IMR-90 (cell line): ENCODE data around the gene SALL4. TPM values are rescaled to one million over a fixed set of nuclear protein-coding genes. Genes with fewer than 3 reads are reported as not detected.

Experiments used
- ATAC-seq: fragments of 200-7000 bp; cut with Tn5 transposase; 2 replicates; pipeline ENCODE4 v1.9.1; 2020; ENCODE audit warnings: low read depth, mild to moderate bottlenecking, moderate library complexity
- BruUV-seq: library from RNA; stranded (reverse); fragments of 400-500 nt; replicated peaks from 2 replicates; lab custom pipeline; 2021; lab: Mats Ljungman, UMichigan
- CTCF ChIA-PET: fragments of 300-600 bp; formaldehyde crosslinking; extraction: SDS; loops from one replicate; lab custom pipeline; 2021; ENCODE audit warnings: antibody characterized with exemption; lab: Yijun Ruan, JAX
- POLR2A ChIA-PET: fragments of 300-600 bp; sonication (Branson Sonifier 250); formaldehyde crosslinking; loops from one replicate; lab custom pipeline; 2022; ENCODE audit warnings: antibody characterized with exemption; ENCODE audit not compliant: unreplicated experiment; lab: Charles Lee
- DNase-seq: peaks from one replicate; pipeline ENCODE4 v3.0.0; 2013
- H2AFZ ChIP-seq: replicated peaks from 2 replicates; pipeline ENCODE3; 2013; ENCODE audit warnings: low read length, mild to moderate bottlenecking; ENCODE audit not compliant: poor library complexity
- H2AK5ac ChIP-seq: 2 replicates; pipeline ENCODE4 v1.6.1; 2013; ENCODE audit warnings: low read depth, low read length, inconsistent platforms
- H2AK9ac ChIP-seq: replicated peaks from 2 replicates; pipeline ENCODE3; 2013; ENCODE audit warnings: mild to moderate bottlenecking, low read depth, low read length, moderate library complexity; ENCODE audit not compliant: poor library complexity
- H2BK120ac ChIP-seq: 2 replicates; pipeline ENCODE4 v1.6.1; 2013; ENCODE audit warnings: low read depth, low read length, inconsistent platforms
- H2BK15ac ChIP-seq: 3 replicates; pipeline ENCODE4 v1.6.1; 2013; ENCODE audit warnings: low read depth, low read length, inconsistent platforms
- H2BK20ac ChIP-seq: 2 replicates; pipeline ENCODE4 v1.6.1; 2013; ENCODE audit warnings: low read depth, mild to moderate bottlenecking, inconsistent platforms, low read length, moderate library complexity
- H2BK5ac ChIP-seq: 2 replicates; pipeline ENCODE4 v1.6.1; 2013; ENCODE audit warnings: mild to moderate bottlenecking, low read depth, low read length, inconsistent platforms; ENCODE audit not compliant: poor library complexity, severe bottlenecking
- H3K14ac ChIP-seq: replicated peaks from 2 replicates; pipeline ENCODE4 v1.6.1; 2013; ENCODE audit warnings: low read depth, low read length, inconsistent platforms
- H3K18ac ChIP-seq: 2 replicates; pipeline ENCODE4 v1.6.1; 2013; ENCODE audit warnings: low read depth, low read length, control low read depth
- H3K23ac ChIP-seq: 2 replicates; pipeline ENCODE4 v1.6.1; 2013; ENCODE audit warnings: low read depth, low read length, inconsistent platforms
- H3K27ac ChIP-seq: 2 replicates; pipeline ENCODE4 v1.5.1; 2013; ENCODE audit warnings: mild to moderate bottlenecking, control low read depth, low read length; ENCODE audit not compliant: insufficient read depth
- H3K27me3 ChIP-seq: 2 replicates; pipeline ENCODE4 v1.6.1; 2013; ENCODE audit warnings: low read length; ENCODE audit not compliant: control insufficient read depth, insufficient read depth
- H3K36me3 ChIP-seq: 2 replicates; pipeline ENCODE4 v1.6.1; 2013; ENCODE audit warnings: low read length, mixed read lengths; ENCODE audit not compliant: control insufficient read depth, insufficient read depth
- H3K4ac ChIP-seq: 2 replicates; pipeline ENCODE4 v1.6.1; 2013; ENCODE audit warnings: low read depth, low read length, inconsistent platforms
- H3K4me1 ChIP-seq: 2 replicates; pipeline ENCODE4 v1.6.1; 2013; ENCODE audit warnings: low read length, mixed read lengths; ENCODE audit not compliant: control insufficient read depth, insufficient read depth
- H3K4me2 ChIP-seq: 2 replicates; pipeline ENCODE4 v1.6.1; 2013; ENCODE audit warnings: low read depth, mild to moderate bottlenecking, control low read depth, low read length, moderate library complexity
- H3K4me3 ChIP-seq: 2 replicates; pipeline ENCODE4 v1.5.1; 2013; ENCODE audit warnings: low read depth, mild to moderate bottlenecking, control low read depth, low read length, moderate library complexity; ENCODE audit not compliant: insufficient read depth
- H3K56ac ChIP-seq: 2 replicates; pipeline ENCODE4 v1.6.1; 2013; ENCODE audit warnings: low read length, inconsistent platforms; ENCODE audit not compliant: insufficient read depth; ENCODE audit errors: extremely low read depth
- H3K79me1 ChIP-seq, 2 experiments: 2 replicates each; pipeline ENCODE4 v1.6.1; 2013; ENCODE audit warnings: low read length in 2 of 2, inconsistent platforms in 1 of 2, low read depth in 1 of 2
- H3K9ac ChIP-seq: 2 replicates; pipeline ENCODE4 v1.6.1; 2013; ENCODE audit warnings: low read depth, low read length, control low read depth
- H3K9me1 ChIP-seq: 2 replicates; pipeline ENCODE4 v1.6.1; 2013; ENCODE audit warnings: low read length, inconsistent platforms; ENCODE audit not compliant: insufficient read depth
- H3K9me3 ChIP-seq: 2 replicates; pipeline ENCODE4 v1.6.1; 2013; ENCODE audit warnings: low read length; ENCODE audit not compliant: control insufficient read depth, insufficient read depth
- H4K20me1 ChIP-seq: 2 replicates; pipeline ENCODE4 v1.6.1; 2013; ENCODE audit warnings: low read length, inconsistent platforms; ENCODE audit not compliant: insufficient read depth
- H4K5ac ChIP-seq: 2 replicates; pipeline ENCODE4 v1.6.1; 2013; ENCODE audit warnings: mild to moderate bottlenecking, low read depth, low read length, control low read depth
- H4K8ac ChIP-seq, 2 experiments: 2 replicates each; pipeline ENCODE4 v1.6.1; 2013; ENCODE audit warnings: low read depth in 2 of 2, low read length in 2 of 2, control low read depth in 1 of 2, inconsistent platforms in 1 of 2
- H4K91ac ChIP-seq: 2 replicates; pipeline ENCODE4 v1.6.1; 2013; ENCODE audit warnings: low read depth, low read length, inconsistent platforms; ENCODE audit not compliant: insufficient read depth
- BHLHE40 ChIP-seq: fragments of 150-350 bp; IDR thresholded peaks from 2 replicates; pipeline ENCODE4 v1.6.1; 2016; ENCODE audit warnings: mild to moderate bottlenecking, low read depth, low read length
- CEBPB ChIP-seq: IDR thresholded peaks from 2 replicates; pipeline ENCODE4 v1.6.1; 2012; ENCODE audit warnings: low read depth, low read length, improper control_type of control experiment
- CHD1 ChIP-seq: IDR thresholded peaks from 2 replicates; pipeline ENCODE4 v1.6.1; 2012; ENCODE audit warnings: low read depth, low read length, improper control_type of control experiment
- CTCF ChIP-seq: conservative IDR thresholded peaks from 2 replicates; pipeline ENCODE4 v1.5.1; 2012; ENCODE audit warnings: mild to moderate bottlenecking, low read depth, low read length, improper control_type of control experiment
- ELK1 ChIP-seq: fragments of 150-350 bp; IDR thresholded peaks from 2 replicates; pipeline ENCODE4 v1.6.1; 2016; ENCODE audit warnings: low read depth, mild to moderate bottlenecking, low read length, moderate library complexity, borderline replicate concordance
- FOS ChIP-seq: fragments of 150-350 bp; IDR thresholded peaks from 2 replicates; pipeline ENCODE4 v1.6.1; 2016; ENCODE audit warnings: low read depth, low read length
- MAFK ChIP-seq: IDR thresholded peaks from 2 replicates; pipeline ENCODE4 v1.6.1; 2012; ENCODE audit warnings: low read depth, low read length, improper control_type of control experiment
- MAZ ChIP-seq: IDR thresholded peaks from 2 replicates; pipeline ENCODE4 v1.6.1; 2012; ENCODE audit warnings: low read depth, mild to moderate bottlenecking, low read length, improper control_type of control experiment, moderate library complexity, borderline replicate concordance
- MXI1 ChIP-seq: IDR thresholded peaks from 2 replicates; pipeline ENCODE4 v1.6.1; 2012; ENCODE audit warnings: low read depth, mild to moderate bottlenecking, low read length, moderate library complexity, borderline replicate concordance
- NFE2L2 ChIP-seq: fragments of 150-350 bp; IDR thresholded peaks from 2 replicates; pipeline ENCODE4 v1.6.1; 2016; ENCODE audit warnings: low read depth, mild to moderate bottlenecking, low read length
- POLR2A ChIP-seq: IDR thresholded peaks from 2 replicates; pipeline ENCODE4 v1.6.1; 2012; ENCODE audit warnings: mild to moderate bottlenecking, low read depth, low read length
- RAD21 ChIP-seq: IDR thresholded peaks from 2 replicates; pipeline ENCODE4 v1.6.1; 2012; ENCODE audit warnings: low read length, improper control_type of control experiment
- RCOR1 ChIP-seq: IDR thresholded peaks from 2 replicates; pipeline ENCODE4 v1.6.1; 2012; ENCODE audit warnings: mild to moderate bottlenecking, low read length, improper control_type of control experiment; ENCODE audit not compliant: insufficient replicate concordance
- RFX5 ChIP-seq: IDR thresholded peaks from 2 replicates; pipeline ENCODE4 v1.8.0; 2012; ENCODE audit warnings: low read depth, mild to moderate bottlenecking, low read length, moderate library complexity
- SMC3 ChIP-seq: fragments of 150-350 bp; IDR thresholded peaks from 2 replicates; pipeline ENCODE4 v1.6.1; 2016; ENCODE audit warnings: low read depth, mild to moderate bottlenecking, antibody characterized with exemption, low read length, moderate library complexity
- USF2 ChIP-seq: fragments of 150-350 bp; IDR thresholded peaks from 2 replicates; pipeline ENCODE4 v1.6.1; 2017; ENCODE audit warnings: mild to moderate bottlenecking, antibody characterized with exemption, low read length, low read depth
- WGBS, 2 experiments: methylation state at CpG; one replicate each; pipeline versions ENCODE4 v1.1.5 to v1.1.7; 2013; ENCODE audit warnings: missing lambda C conversion rate in 2 of 2; ENCODE audit not compliant: insufficient read length in 1 of 2; ENCODE audit errors: extremely low coverage in 2 of 2; 5-methylcytosine and 5-hydroxymethylcytosine counted together
- dilution Hi-C: fragments of 300-500 bp; cut with HindIII; formaldehyde crosslinking; loops from one replicate; pipeline ENCODE4 v1.14.3; 2018; ENCODE audit warnings: low sequenced_read_pairs; ENCODE audit not compliant: unreplicated experiment
- in situ Hi-C: fragments of 300-500 bp; cut with MboI; formaldehyde crosslinking; loops from 3 replicates; pipeline ENCODE4 v1.14.3; 2019; ENCODE audit warnings: low sequenced_read_pairs, inconsistent platforms, mixed read lengths
- intact Hi-C: fragments of 100-400 bp; cut with micrococcal nuclease; formaldehyde crosslinking; loops from 2 replicates; pipeline ENCODE4 v1.10.0; 2022
- polyA plus RNA-seq, 3 experiments: library from polyadenylated mRNA; depleted of rRNA; stranded (reverse); fragments of >200 nt; gene quantifications; 2 replicates each; pipeline ENCODE4 v1.2.3, GENCODE V29; 2012; ENCODE audit warnings: low replicate concordance in 1 of 3
- total RNA-seq: library from RNA; depleted of rRNA; stranded (reverse); fragments of >200 nt; gene quantifications from 2 replicates; pipeline ENCODE4 v1.2.3, GENCODE V29; 2012

SALL4 gene
- total and polyA plus RNA-seq, 2 of the 4 experiments (the other 2 are of a cell fraction): not detected

GRCh38 chr20:51800872-51801121 lies 1.5 kb downstream of the SALL4 start:
- H3K27ac ChIP-seq: no peak overlapping the region
- no peaks in the 10 kb centered on the region for H3K9me1 ChIP-seq
- H3K18ac ChIP-seq: no peak overlapping the region
- intact Hi-C loops: loop anchor here (1.0 to 10.0 kb wide), 2 partner anchors 164 to 283 kb away; no protein-coding TSS in a partner anchor
- H3K36me3 ChIP-seq: no peaks in the 10 kb centered on the region
- ATAC-seq (peak; percentile 47; the same call in 1 of the 2 replicates), DNase-seq (no peak)
- no peak overlapping the region for H3K9ac ChIP-seq
- no peak overlapping the region for H2BK5ac ChIP-seq
- peaks cover 5% of the 10 kb centered on the region; the same call in 1 of the 2 replicates for H3K4me1 ChIP-seq
- H2AK5ac ChIP-seq: no peak overlapping the region
- peaks cover 25% of the 10 kb centered on the region for H3K27me3 ChIP-seq
- no peak overlapping the region for H4K91ac ChIP-seq
- H3K4me2 ChIP-seq: peak overlapping the region; percentile 67
- no peak for TF ChIP-seq RFX5
- no peak for TF ChIP-seq RCOR1
- TF ChIP-seq CHD1: no peak
- TF ChIP-seq POLR2A: no peak
- no peak for TF ChIP-seq MAFK
- TF ChIP-seq ELK1: no peak
- no peak for TF ChIP-seq MAZ
- TF ChIP-seq NFE2L2: no peak
- TF ChIP-seq SMC3: no peak
- TF ChIP-seq CTCF: no peak
- no peak for TF ChIP-seq BHLHE40
- no peak for TF ChIP-seq FOS
- TF ChIP-seq USF2: no peak
- TF ChIP-seq MXI1: no peak
- TF ChIP-seq CEBPB: no peak
- no peak for TF ChIP-seq RAD21
- no TSS peak for BruUV-seq
- peak overlapping the region; percentile 11; the same call in 1 of the 2 replicates for H3K4ac ChIP-seq
- H4K8ac ChIP-seq: peak overlapping the region; percentile 2 to 58; a peak in 2 of 4 replicates
- H3K14ac ChIP-seq: no peak overlapping the region
- ChIA-PET CTCF (interaction anchor here (0.7 to 1.4 kb wide), 4 partner anchors 7 to 260 kb away, joined by 3 to 6 read pairs (median 4); no protein-coding TSS in a partner anchor), POLR2A (no interaction called here)
- no peaks in the 10 kb centered on the region for H3K9me3 ChIP-seq
- dilution Hi-C loops: no loop called here
- no peak overlapping the region for H2BK20ac ChIP-seq
- H3K56ac ChIP-seq: no peak overlapping the region
- H2BK120ac ChIP-seq: peak overlapping the region; percentile 1; the same call in 1 of the 2 replicates
- no peak overlapping the region for H2AK9ac ChIP-seq
- H4K5ac ChIP-seq: no peak overlapping the region; the same call in 1 of the 2 replicates
- H3K4me3 ChIP-seq: peak overlapping the region; percentile 40
- H4K20me1 ChIP-seq: no peaks in the 10 kb centered on the region
- no peak overlapping the region for H3K23ac ChIP-seq
- H2AFZ ChIP-seq: peak overlapping the region; percentile 88
- in situ Hi-C loops: loop anchor here (10.0 kb wide), 1 partner anchor 284 kb away; no protein-coding TSS in a partner anchor
- no peaks in the 10 kb centered on the region for H3K79me1 ChIP-seq
- no peak overlapping the region; the same call in 2 of the 3 replicates for H2BK15ac ChIP-seq
- WGBS, 2 experiments: 0% methylated on average over 1 of the region's 18 CpGs; no CpG with 5 or more reads in 1 of the 2 experiments
